GM19397 (cell line): ENCODE measurements around the gene EP400.

Source experiments
- ATAC-seq: cut with Tn5 transposase; IDR thresholded peaks from one replicate; pipeline ENCODE4 v1.9.1; 2021; ENCODE audit warnings: mild to moderate bottlenecking, moderate library complexity; ENCODE audit not compliant: unreplicated experiment

Gene EP400

GRCh38 chr12:132014915-132015280 lies 65.2 kb downstream of the EP400 start:
- no peak for ATAC-seq

GRCh38 chr12:132015686-132016430 lies 66.1 kb downstream of the EP400 start:
- ATAC-seq = no peak

- no peak for ATAC-seq
Measured at GRCh38 chr12:132018193-132018916, 68.6 kb downstream of the EP400 start.

GRCh38 chr12:132019891-132020290 lies 70.1 kb downstream of the EP400 start:
- no peak for ATAC-seq

GRCh38 chr12:132020292-132020691 lies 70.5 kb downstream of the EP400 start:
- ATAC-seq = no peak

GRCh38 chr12:132021031-132021871 lies 71.5 kb downstream of the EP400 start:
- no peak for ATAC-seq

GRCh38 chr12:132021965-132022364 lies 72.2 kb downstream of the EP400 start:
- ATAC-seq = no peak

GRCh38 chr12:132023658-132024057 lies 73.9 kb downstream of the EP400 start:
- no peak for ATAC-seq

GRCh38 chr12:132024758-132025157 lies 75.0 kb downstream of the EP400 start:
- no peak for ATAC-seq

GRCh38 chr12:132025526-132025925 lies 75.8 kb downstream of the EP400 start:
- ATAC-seq = no peak

GRCh38 chr12:132026061-132026795 lies 76.5 kb downstream of the EP400 start:
- no peak for ATAC-seq

- ATAC-seq = no peak
Measured at GRCh38 chr12:132026796-132027500, 77.2 kb downstream of the EP400 start.

GRCh38 chr12:132027636-132028035 lies 77.9 kb downstream of the EP400 start:
- ATAC-seq = no peak

- ATAC-seq = no peak
Measured at GRCh38 chr12:132028111-132028510, 78.4 kb downstream of the EP400 start.

- no peak for ATAC-seq
Measured at GRCh38 chr12:132029503-132030300, 80.0 kb downstream of the EP400 start.

- ATAC-seq = no peak
Measured at GRCh38 chr12:132030367-132031038, 80.8 kb downstream of the EP400 start.

- no peak for ATAC-seq
Measured at GRCh38 chr12:132033627-132034026, 83.9 kb downstream of the EP400 start.

GRCh38 chr12:132036063-132036683 lies 86.4 kb downstream of the EP400 start:
- no peak for ATAC-seq
